AG04450 (cell line): ENCODE data around the gene EFCAB13. TPM values are rescaled to one million over a fixed set of nuclear protein-coding genes. Genes with fewer than 3 reads are reported as not detected.
"Not testable (repeated sequence)": the region's sequence is repeated elsewhere in the genome, so short reads cannot be mapped to it uniquely, and the experiment has no call there.

Experiments
- CTCF ChIA-PET: fragments of 300-600, 350-600 bp; formaldehyde crosslinking; extraction: SDS; loops from one replicate; lab custom pipeline; 2022; ENCODE audit warnings: antibody characterized with exemption, inconsistent platforms; lab: Charles Lee
- POLR2A ChIA-PET: fragments of 350-600 bp; formaldehyde crosslinking; extraction: SDS; loops from one replicate; lab custom pipeline; 2021; ENCODE audit warnings: antibody characterized with exemption, inconsistent platforms; lab: Yijun Ruan, JAX
- DNase-seq: peaks from one replicate; pipeline ENCODE4 v3.0.0-alpha.2; 2011; ENCODE audit warnings: low read depth, low spot score
- H3K27ac ChIP-seq: one replicate; pipeline ENCODE4 v1.5.1; 2012; ENCODE audit warnings: low read depth, low read length, control low read depth
- H3K27me3 ChIP-seq: one replicate; pipeline ENCODE4 v1.6.0; 2012; ENCODE audit warnings: low read length; ENCODE audit not compliant: control insufficient read depth, insufficient read depth
- H3K4me3 ChIP-seq: 2 replicates; pipeline ENCODE4 v1.5.1; 2011; ENCODE audit warnings: mild to moderate bottlenecking, low read depth, low read length, control low read depth
- H3K9me3 ChIP-seq: 2 replicates; pipeline ENCODE4 v1.5.1; 2012; ENCODE audit warnings: low read length; ENCODE audit not compliant: control insufficient read depth, insufficient read depth
- CTCF ChIP-seq: IDR thresholded peaks from 2 replicates; pipeline ENCODE4 v1.5.1; 2011; ENCODE audit warnings: low read depth, low read length, control low read depth, inconsistent platforms
- polyA plus RNA-seq: library from polyadenylated mRNA; depleted of rRNA; stranded (reverse); fragments of >200 nt; gene quantifications from 2 replicates; pipeline ENCODE4 v1.2.3, GENCODE V29; 2011; rRNA removed

EFCAB13 gene
- polyA plus RNA-seq, 1 experiment: 1.6 TPM

GRCh38 chr17:47465165-47465564 is 141.4 kb downstream of the EFCAB13 start:
- CTCF ChIA-PET: no interaction called here
- no peaks in the 10 kb centered on the region for H3K9me3 ChIP-seq
- no peak for DNase-seq
- no peak overlapping the region for H3K4me3 ChIP-seq
- no peaks in the 10 kb centered on the region for H3K27me3 ChIP-seq
- POLR2A ChIA-PET: no interaction called here
- TF ChIP-seq CTCF: no peak
- H3K27ac ChIP-seq: no peak overlapping the region

- H3K4me3 ChIP-seq, CTCF ChIA-PET, H3K27me3 ChIP-seq, H3K27ac ChIP-seq, H3K9me3 ChIP-seq, DNase-seq, POLR2A ChIA-PET: not testable (repeated sequence)
These were observed 143.2 kb downstream of the EFCAB13 start for GRCh38 chr17:47466976-47467375.

- no peak overlapping the region for H3K4me3 ChIP-seq
- H3K27me3 ChIP-seq: no peaks in the 10 kb centered on the region
- H3K9me3 ChIP-seq: no peaks in the 10 kb centered on the region
- no peak for DNase-seq
- H3K27ac ChIP-seq: no peak overlapping the region
- CTCF ChIA-PET: interaction anchor here (1.0 kb wide), 1 partner anchor 145 kb away, joined by 4 read pairs; no protein-coding TSS in a partner anchor
- POLR2A ChIA-PET: no interaction called here
- TF ChIP-seq CTCF: no peak
These were observed 147.1 kb downstream of the EFCAB13 start for GRCh38 chr17:47470836-47471235.

GRCh38 chr17:47472073-47472472 is 148.3 kb downstream of the EFCAB13 start:
- H3K4me3 ChIP-seq, H3K27ac ChIP-seq, CTCF ChIA-PET, H3K27me3 ChIP-seq, DNase-seq, POLR2A ChIA-PET, H3K9me3 ChIP-seq: not testable (repeated sequence)

Other genes with a start within 250 kb of the EFCAB13 start
- gene CDC27, start 134.7 kb upstream of the EFCAB13 start, polyA plus RNA-seq: 97.8 and 120 TPM in 2 replicates
- 0.17 and 0.19 TPM in 2 replicates for gene MYL4, start 114.6 kb upstream of the EFCAB13 start, polyA plus RNA-seq
- 26.2 and 30.9 TPM in 2 replicates for gene ITGB3, start 70.1 kb upstream of the EFCAB13 start, polyA plus RNA-seq
- 147 and 206 TPM in 2 replicates for gene NPEPPS, start 207.2 kb downstream of the EFCAB13 start, polyA plus RNA-seq